OCI-LY3 (cell line): Measurements from ENCODE around the gene GADD45G.

Experiments used
- CTCF ChIP-seq: fragments of 200-600, 300-600 bp; sonication (generic); IDR thresholded peaks from 2 replicates; pipeline ENCODE4 v1.5.1; 2014; ENCODE audit warnings: antibody characterized with exemption, low read length, low read depth
- EZH2phosphoT487 ChIP-seq: fragments of 200-600 bp; shearing (Covaris generic); IDR thresholded peaks from 2 replicates; pipeline ENCODE4 v1.6.1; 2018; ENCODE audit warnings: antibody characterized with exemption, mixed run types, low read depth

GRCh38 chr9:89606049-89606623, 1.3 kb downstream of the GADD45G start:
- TF ChIP-seq CTCF (no peak), EZH2phosphoT487 (no peak)
